Heart right ventricle (tissue), 16 donors: ENCODE results near the gene TEX29. TPM values are rescaled to one million over a fixed set of nuclear protein-coding genes. Genes with fewer than 3 reads are reported as not detected.

Experiments
- ATAC-seq, 8 donors: fragments of 200-7000 bp; cut with Tn5 transposase; one replicate each; pipeline ENCODE4 v1.9.1; 2020; ENCODE audit warnings: mild to moderate bottlenecking in 8 of 8, moderate library complexity in 8 of 8, moderate number of reproducible peaks in 1 of 8
- DNase-seq, 2 donors: peaks; one replicate each; pipeline ENCODE4 v3.0.0-alpha.2; 2020
- H3K27ac ChIP-seq, 10 donors: fragments of 200-600 bp; sonication (generic) in 2 of 10; one replicate each; pipeline versions ENCODE4 v1.5.0 to v1.8.0; 2020 to 2022; ENCODE audit warnings: mild to moderate bottlenecking in 3 of 10
- H3K27me3 ChIP-seq, 7 donors: fragments of 200-600 bp; one replicate each; pipeline ENCODE4 v1.8.0; 2021 to 2022; ENCODE audit warnings: mild to moderate bottlenecking in 2 of 7
- H3K36me3 ChIP-seq, 9 donors: fragments of 200-600 bp; sonication (generic) in 1 of 9; one replicate each; pipeline versions ENCODE4 v1.5.0 to v1.8.0; 2020 to 2022; ENCODE audit warnings: mild to moderate bottlenecking in 2 of 9
- H3K4me1 ChIP-seq, 9 donors: fragments of 200-600 bp; sonication (generic) in 1 of 9; one replicate each; pipeline versions ENCODE4 v1.5.0 to v1.8.0; 2020 to 2022; ENCODE audit warnings: mild to moderate bottlenecking in 4 of 9
- H3K4me3 ChIP-seq, 10 donors: fragments of 200-600 bp; sonication (generic) in 2 of 10; one replicate each; pipeline versions ENCODE4 v1.5.0 to v1.8.0; 2020 to 2022; ENCODE audit warnings: mild to moderate bottlenecking in 7 of 10, moderate library complexity in 2 of 10
- H3K9me3 ChIP-seq, 11 donors: fragments of 200-600 bp in 10 of 11; sonication (generic) in 2 of 11; one replicate each; pipeline versions ENCODE4 v1.5.0 to v1.8.0; 2013 to 2022; ENCODE audit warnings: mild to moderate bottlenecking in 2 of 11, control low read depth in 1 of 11, moderate library complexity in 1 of 11
- WGBS, 2 donors: extraction: QIAGEN DNeasy Blood & Tissue Kit; methylation state at CpG; one replicate each; pipeline ENCODE4 v1.1.7; 2013; ENCODE audit warnings: inconsistent platforms in 1 of 2; 5-methylcytosine and 5-hydroxymethylcytosine counted together
- intact Hi-C, 10 donors: fragments of 100-400 bp; cut with DNase I; formaldehyde crosslinking; loops; one replicate each; pipeline versions ENCODE4 v1.11.1 to v1.14.2; 2022
- polyA plus RNA-seq, 2 donors: library from polyadenylated mRNA; stranded (reverse); fragments of 200-250 nt; gene quantifications; one replicate each; pipeline ENCODE4 v1.2.3, GENCODE V29; 2013
- total RNA-seq, 10 donors: library from RNA; stranded (reverse); fragmentation: NEBNext Ultra II Directional in 3 of 10; extraction: Animal tissue kit (Norgen Biotek cat#: 25700) in 3 of 10; gene quantifications; one replicate each; pipeline versions ENCODE4 v1.2.1 to v1.2.4, GENCODE V29; 2021 to 2023
- TF ChIP-seq, protein P1 (sequence below), 9 donors: fragments of 200-600 bp; sonication (generic) in 2 of 9; IDR thresholded peaks; one replicate each; pipeline versions ENCODE4 v1.5.0 to v1.8.0; 2021 to 2022; ENCODE audit warnings: antibody characterized with exemption in 9 of 9, mild to moderate bottlenecking in 5 of 9, moderate library complexity in 1 of 9
- donor health status: Arrhythmogenic right ventricular cardiomyopathy.
- donor health status: ischemic (EF 13 %, LVEDD 7.1; RV severe dilation, severe dysfunction).
- donor health status: healthy with polysubstance abuse.
- donor health status: DM: no; HTN: yes; CAD: no.
- donor health status: DM: no; HTN: no; CAD: no.
- donor health status: ischemic (EF 25% LVEDD 6.9; RV normal size, moderate dysfunction).
- donor health status: ischemic (EF 25% LVEDD 5.7; RV mildly dilated, moderate dysfunction).
- donor health status: healthy.
- donor health status: DM: yes; HTN: yes; CAD: no.
- donor health status: Ischemic cardiomyopathy.
- donor health status: ischemic (EF 35%, LVEDD 5.7; RV mildly dilated, moderate dysfunction).
- donor health status: nonischemic (EF 11% LVEDD 7.7; RV severe dilation, severe dysfunction).
- donor health status: DM: yes; HTN: yes; CAD: no.
- donor health status: PGD.
- donor health status: ischemic (EF 29% LVEDD 5.4; RV normal size, mild dysfunction).
- donor health status: nonischemic (EF 23%, LVEDD 6.1; RV moderate dilation, normal function).

Gene TEX29
- total and polyA plus RNA-seq, 12 donors, result 0.22 to 1.1 (median 0.42) TPM; not detected in 6

DNA sequence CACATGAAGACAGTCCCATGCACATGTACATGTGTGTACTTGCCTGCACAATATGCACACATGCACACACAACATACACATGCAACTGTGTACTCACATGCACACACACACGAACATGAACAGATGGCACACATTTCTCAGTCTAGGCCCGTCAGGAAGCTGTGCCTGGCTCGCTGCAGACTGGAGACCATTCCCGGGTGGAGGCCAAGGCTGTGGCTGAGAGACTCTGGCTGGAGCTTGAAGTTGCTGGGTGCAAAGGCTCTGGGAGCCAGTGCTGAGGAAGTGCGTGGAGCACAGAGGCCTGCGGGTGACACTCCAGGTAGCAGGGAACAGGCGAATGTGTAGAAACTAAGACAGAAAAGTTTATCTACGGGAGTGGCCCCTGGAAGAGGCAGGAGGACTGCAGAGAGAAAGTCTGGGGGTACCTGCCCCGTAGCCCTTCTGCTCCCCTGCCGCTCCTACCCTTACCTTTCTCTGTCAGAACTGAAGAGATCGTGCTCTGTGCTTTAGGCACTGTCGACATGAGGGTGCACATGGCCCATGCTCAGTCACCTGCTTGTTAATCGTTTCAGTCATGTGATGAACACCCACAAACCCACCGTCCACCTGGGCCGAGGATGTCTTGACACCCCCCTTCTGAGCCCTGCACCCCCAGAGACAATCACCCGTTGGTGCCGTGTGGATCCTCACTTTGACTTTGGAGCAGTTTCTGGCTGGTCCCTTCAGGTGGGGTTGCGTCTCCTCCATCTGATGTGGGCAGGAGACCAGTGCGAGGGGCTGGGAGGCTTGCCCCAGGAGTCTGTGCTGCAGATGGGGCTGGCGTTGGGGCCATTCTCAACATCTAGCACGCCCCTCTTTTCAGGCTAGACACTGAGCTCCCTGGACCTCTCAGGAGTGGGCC lies 69.4 kb downstream of the TEX29 start:
- Histone ChIP-seq H3K4me1 (no peaks in the 10 kb centered on the region), H3K9me3 (no peaks in the 10 kb centered on the region), H3K27ac (no peak overlapping the region), H3K4me3 (no peak overlapping the region), H3K36me3 (no peaks in the 10 kb centered on the region), H3K27me3 (peaks cover 0 to 23% (median 7%) of the 10 kb centered on the region in 7 donors)
- 73 to 80% methylated on average over 21 of the region's 21 CpGs for whole genome bisulfite sequencing, 2 donors
- TF ChIP-seq, protein P1, sequence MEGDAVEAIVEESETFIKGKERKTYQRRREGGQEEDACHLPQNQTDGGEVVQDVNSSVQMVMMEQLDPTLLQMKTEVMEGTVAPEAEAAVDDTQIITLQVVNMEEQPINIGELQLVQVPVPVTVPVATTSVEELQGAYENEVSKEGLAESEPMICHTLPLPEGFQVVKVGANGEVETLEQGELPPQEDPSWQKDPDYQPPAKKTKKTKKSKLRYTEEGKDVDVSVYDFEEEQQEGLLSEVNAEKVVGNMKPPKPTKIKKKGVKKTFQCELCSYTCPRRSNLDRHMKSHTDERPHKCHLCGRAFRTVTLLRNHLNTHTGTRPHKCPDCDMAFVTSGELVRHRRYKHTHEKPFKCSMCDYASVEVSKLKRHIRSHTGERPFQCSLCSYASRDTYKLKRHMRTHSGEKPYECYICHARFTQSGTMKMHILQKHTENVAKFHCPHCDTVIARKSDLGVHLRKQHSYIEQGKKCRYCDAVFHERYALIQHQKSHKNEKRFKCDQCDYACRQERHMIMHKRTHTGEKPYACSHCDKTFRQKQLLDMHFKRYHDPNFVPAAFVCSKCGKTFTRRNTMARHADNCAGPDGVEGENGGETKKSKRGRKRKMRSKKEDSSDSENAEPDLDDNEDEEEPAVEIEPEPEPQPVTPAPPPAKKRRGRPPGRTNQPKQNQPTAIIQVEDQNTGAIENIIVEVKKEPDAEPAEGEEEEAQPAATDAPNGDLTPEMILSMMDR (IDR thresholded peaks at IDR 0.05), result no peak
- DNase-seq (no peak), ATAC-seq (no peak)
- intact Hi-C loops, result no loop called here

DNA sequence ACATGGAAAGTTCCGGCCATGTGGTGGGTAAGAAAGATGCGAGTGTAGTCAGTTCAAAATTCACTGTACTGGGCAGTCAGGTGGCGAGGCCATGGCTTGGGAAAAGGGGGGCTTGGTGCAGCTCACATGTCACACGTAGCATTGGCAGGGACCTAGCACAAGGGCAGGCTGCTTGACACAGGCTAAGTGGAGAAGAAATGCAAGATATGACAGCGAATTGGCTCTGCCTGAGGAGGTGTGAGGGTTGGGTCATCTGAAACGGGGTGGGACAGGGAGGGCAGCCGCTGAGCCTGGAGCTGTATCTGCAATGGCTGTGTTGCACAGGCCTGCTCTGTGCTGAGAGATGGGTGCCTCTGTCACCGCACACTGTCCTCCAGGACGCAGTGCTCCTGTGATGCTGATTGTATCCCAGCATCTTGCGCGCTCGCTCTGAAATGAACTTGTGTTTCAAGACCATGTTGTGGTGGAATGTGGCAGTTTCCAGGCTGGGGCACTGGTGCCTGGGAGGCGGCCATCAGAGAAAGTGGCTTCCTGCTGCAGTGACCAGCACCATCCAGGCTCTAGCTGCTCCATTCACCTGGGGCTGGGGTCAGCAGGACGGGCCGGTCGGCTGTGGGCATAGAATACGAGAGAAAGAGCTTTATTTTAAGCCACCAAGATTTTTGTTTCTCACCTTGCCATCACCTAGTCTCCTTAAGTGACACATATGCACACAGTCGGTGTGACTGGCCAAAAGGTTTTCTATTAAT lies 70.3 kb downstream of the TEX29 start:
- H3K4me1 ChIP-seq, result no peaks in the 10 kb centered on the region
- no peak for ATAC-seq
- WGBS, 2 donors, result 84% methylated on average over 18 of the region's 18 CpGs
- no peaks in the 10 kb centered on the region for H3K36me3 ChIP-seq
- no peak overlapping the region for H3K4me3 ChIP-seq
- H3K27me3 ChIP-seq, result peaks cover 0 to 20% (median 5%) of the 10 kb centered on the region in 7 donors
- no peak for DNase-seq
- TF ChIP-seq, protein P1 (IDR thresholded peaks at IDR 0.05), result no peak
- H3K27ac ChIP-seq, result no peak overlapping the region
- intact Hi-C loops, result no loop called here
- H3K9me3 ChIP-seq, result no peaks in the 10 kb centered on the region

DNA sequence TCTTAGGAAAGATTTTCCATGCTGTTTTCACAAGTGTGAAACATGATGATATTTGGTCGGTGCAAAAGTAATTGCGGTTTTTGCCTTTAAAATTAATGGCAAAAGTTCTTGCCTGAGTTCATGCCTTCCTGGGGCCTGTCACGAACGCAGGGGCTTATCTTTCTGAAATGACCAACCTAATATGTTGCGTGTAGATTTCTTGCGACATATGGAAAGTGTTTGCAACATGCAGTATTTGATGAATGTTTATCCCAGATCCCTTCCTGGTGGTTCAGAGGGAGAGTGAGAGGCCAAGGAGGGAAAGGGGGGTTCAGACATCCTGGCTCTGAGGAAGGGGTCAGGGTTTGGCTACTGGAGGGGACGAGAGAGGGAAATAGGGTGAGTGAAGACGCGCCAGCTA lies 72.0 kb downstream of the TEX29 start:
- H3K27me3 ChIP-seq, result peaks cover 0 to 20% (median 5%) of the 10 kb centered on the region in 7 donors
- 79 to 82% methylated on average over 9 of the region's 9 CpGs for WGBS, 2 donors
- no peak for DNase-seq
- no peaks in the 10 kb centered on the region for H3K4me1 ChIP-seq
- intact Hi-C loops, result no loop called here
- no peak for ATAC-seq
- no peaks in the 10 kb centered on the region for H3K36me3 ChIP-seq
- H3K4me3 ChIP-seq, result no peak overlapping the region
- TF ChIP-seq, protein P1 (IDR thresholded peaks at IDR 0.05), result no peak
- H3K9me3 ChIP-seq, result no peaks in the 10 kb centered on the region
- no peak overlapping the region for H3K27ac ChIP-seq

DNA sequence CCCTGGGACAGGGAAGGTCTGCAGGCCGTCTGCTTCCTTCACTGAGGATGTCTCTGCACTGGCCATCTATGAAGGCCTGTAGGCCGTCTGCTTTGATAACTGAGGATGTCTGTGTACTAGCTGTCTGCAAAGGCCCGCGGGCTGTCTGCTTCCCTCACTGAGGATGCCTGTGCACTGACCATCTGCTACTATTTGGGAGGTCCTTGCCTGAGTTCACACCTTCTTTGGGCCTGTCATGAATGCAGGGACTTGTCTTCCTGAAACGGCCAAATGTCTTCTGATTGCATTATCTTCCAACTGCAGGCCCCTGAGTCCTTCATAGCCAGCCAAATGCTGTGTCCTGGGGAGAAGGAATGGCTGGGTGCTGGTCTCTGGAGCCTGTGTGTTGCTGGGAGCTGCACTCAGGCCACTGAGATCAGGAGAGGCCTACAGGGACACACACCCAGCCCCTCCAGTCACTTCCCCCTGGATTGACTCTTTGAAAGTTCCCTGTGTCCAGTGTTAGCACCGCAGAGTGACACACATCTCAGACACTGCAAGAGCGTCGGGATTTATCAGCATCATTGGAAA lies 72.9 kb downstream of the TEX29 start:
- Histone ChIP-seq H3K27ac (no peak overlapping the region), H3K4me1 (no peaks in the 10 kb centered on the region), H3K4me3 (no peak overlapping the region), H3K36me3 (no peaks in the 10 kb centered on the region), H3K27me3 (peaks cover 0 to 21% (median 5%) of the 10 kb centered on the region in 7 donors), H3K9me3 (no peaks in the 10 kb centered on the region)
- WGBS, 2 donors, result 64 to 65% methylated on average over 8 of the region's 8 CpGs
- ATAC-seq (no peak), DNase-seq (no peak)
- TF ChIP-seq, protein P1 (IDR thresholded peaks at IDR 0.05), result no peak
- intact Hi-C loops, result no loop called here
